ENCODE results near the gene CAPZA1. TPM values are rescaled to one million over a fixed set of nuclear protein-coding genes. Genes with fewer than 3 reads are reported as not detected.
A peak's percentile ranks its signal among the peaks of the same experiment; 100 is the strongest.

Gene CAPZA1
- total RNA-seq (100 to 1,000 TPM; 190 to 354 (median 259) TPM), polyA plus RNA-seq (100 to 1,000 TPM; 105 to 132 (median 117) TPM)
- long read RNA-seq, donor 1, transcript CAPZA1-205 (3 exons, 739 nt) = minor isoform, 7 of 87 reads
- long read RNA-seq, donor 1, transcript CAPZA1-201 (10 exons, 3,020 nt) = major isoform, 61 of 87 reads
- long read RNA-seq, donor 1, partial matches to known transcripts = 17 of 87 reads
- long read RNA-seq, donor 1, other reads (novel, unspliced or antisense) = 0 of 87 reads
- long read RNA-seq, donor 2, transcript CAPZA1-201 (10 exons, 3,020 nt) = major isoform, 37 of 39 reads
- long read RNA-seq, donor 2, partial matches to known transcripts = 0 of 39 reads
- long read RNA-seq, donor 2, other reads (novel, unspliced or antisense) = 0 of 39 reads

DNA sequence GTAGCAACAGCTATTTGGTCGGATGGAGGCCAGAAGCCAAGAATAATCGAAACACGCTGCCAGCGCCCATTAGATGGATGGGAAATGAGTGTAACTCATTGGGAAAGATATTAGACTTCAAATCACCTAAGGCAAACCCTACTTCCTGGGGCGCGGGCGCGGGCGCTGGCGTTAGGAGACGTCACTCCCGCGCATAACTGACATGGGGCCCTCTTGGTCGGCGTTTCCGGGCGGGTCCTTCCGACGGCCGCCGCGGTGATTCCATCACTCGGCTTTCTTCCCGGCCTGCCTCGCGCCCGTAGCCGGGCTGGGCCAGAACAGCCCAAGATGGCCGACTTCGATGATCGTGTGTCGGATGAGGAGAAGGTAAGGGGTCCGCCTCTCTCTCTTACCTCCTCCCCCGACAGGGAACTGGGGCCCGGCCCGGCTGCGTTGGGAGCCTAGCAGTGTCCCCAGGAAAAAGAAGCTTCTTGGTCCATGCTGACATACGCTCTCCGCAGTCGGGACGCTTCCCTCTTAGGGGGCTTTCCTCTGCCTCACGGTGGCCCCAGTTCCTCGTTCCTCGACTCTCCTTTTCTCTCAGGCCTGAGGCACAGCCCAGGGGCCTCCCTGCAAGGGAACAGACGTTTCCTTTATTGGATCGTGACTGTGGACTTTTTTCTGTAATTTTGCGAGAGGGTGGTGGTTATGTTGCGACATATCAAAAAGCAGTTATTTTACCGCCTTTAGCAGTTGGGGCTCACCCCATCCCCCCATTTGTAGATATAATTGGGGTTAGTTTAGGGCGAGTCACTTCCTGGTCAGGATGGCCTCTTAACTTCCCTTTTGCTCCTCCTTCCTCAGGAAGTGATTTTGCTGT lies at the start of gene CAPZA1:
Gene CAPZA1, plus strand, starts transcription at position 315 of the 859 bp plus-strand sequence. Its CDS starts 13 bp downstream, at position 328.
- peaks cover 40 to 70% (median 59%) of the 10 kb centered on the region in 6 donors for H3K4me1 ChIP-seq
- H3K27ac ChIP-seq = peak within 1 kb of the TSS; percentile 96 to 100 (median 99)
- no peaks in the 10 kb centered on the region for H3K27me3 ChIP-seq (replicated peaks in 1 of 7)
- DNase-seq = peak; percentile 98
- H3K36me3 ChIP-seq = peaks cover 0 to 37% (median 2%) of the 10 kb centered on the region in 6 donors
- peak within 1 kb of the TSS; percentile 72 to 92 (median 82) for H3K4me3 ChIP-seq
- no peaks in the 10 kb centered on the region for H3K9me3 ChIP-seq
- 0 to 1% (median 0%) methylated on average over 49 to 50 of the region's 50 CpGs for WGBS, 5 donors
- TF ChIP-seq, protein P1, sequence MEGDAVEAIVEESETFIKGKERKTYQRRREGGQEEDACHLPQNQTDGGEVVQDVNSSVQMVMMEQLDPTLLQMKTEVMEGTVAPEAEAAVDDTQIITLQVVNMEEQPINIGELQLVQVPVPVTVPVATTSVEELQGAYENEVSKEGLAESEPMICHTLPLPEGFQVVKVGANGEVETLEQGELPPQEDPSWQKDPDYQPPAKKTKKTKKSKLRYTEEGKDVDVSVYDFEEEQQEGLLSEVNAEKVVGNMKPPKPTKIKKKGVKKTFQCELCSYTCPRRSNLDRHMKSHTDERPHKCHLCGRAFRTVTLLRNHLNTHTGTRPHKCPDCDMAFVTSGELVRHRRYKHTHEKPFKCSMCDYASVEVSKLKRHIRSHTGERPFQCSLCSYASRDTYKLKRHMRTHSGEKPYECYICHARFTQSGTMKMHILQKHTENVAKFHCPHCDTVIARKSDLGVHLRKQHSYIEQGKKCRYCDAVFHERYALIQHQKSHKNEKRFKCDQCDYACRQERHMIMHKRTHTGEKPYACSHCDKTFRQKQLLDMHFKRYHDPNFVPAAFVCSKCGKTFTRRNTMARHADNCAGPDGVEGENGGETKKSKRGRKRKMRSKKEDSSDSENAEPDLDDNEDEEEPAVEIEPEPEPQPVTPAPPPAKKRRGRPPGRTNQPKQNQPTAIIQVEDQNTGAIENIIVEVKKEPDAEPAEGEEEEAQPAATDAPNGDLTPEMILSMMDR (IDR thresholded peaks at IDR 0.05 in 8 of 11, conservative IDR thresholded peaks at IDR 0.05 in 3 of 11) = peak in 1 of 11 experiments; percentile 3
- TF ChIP-seq POLR2AphosphoS5 (IDR thresholded peaks at IDR 0.05) (peak; percentile 96 to 98 (median 97)), POLR2A (IDR thresholded peaks at IDR 0.05) (peak; percentile 40 to 58 (median 55))
- intact Hi-C loops (cut with DNase I; ENCODE audit: low total_unique reads) = loop anchor here (10.0 kb wide), 2 partner anchors 55 to 225 kb away; partner anchors contain the start of genes CTTNBP2NL and MOV10

DNA sequence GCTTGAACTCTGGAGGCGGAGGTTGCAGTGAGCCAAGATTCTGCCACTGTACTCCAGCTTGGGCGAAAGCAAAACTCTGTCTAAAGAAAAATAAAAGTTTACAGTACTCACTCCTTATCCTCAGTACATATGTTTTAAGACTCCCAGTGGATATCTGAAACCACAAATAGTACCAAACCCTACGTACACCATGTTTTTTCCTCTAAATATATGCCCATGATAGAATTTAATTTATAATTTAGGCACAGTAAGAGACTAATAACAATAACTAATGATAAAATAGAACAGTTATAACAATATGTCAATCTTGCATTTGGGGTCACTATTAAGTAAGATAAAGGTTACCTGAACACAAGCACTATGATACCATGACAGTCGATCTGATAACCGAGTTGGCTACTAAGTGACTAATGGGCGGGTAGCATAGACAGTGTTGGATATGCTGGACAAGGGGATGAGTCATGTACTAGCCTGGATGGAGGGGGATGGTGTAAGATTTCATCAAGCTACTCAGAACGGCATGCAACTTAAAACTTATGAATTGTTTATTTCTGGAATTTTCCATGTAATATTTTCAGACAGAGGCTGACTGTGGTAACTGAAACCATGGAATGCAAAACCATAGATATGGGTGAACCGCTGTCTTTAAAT lies 44.4 kb upstream of the CAPZA1 start:
- Histone ChIP-seq H3K27me3 (replicated peaks in 1 of 7) (no peaks in the 10 kb centered on the region), H3K27ac (no peak overlapping the region), H3K4me1 (no peaks in the 10 kb centered on the region), H3K9me3 (no peaks in the 10 kb centered on the region), H3K36me3 (peaks cover 0 to 100% (median 50%) of the 10 kb centered on the region in 6 donors), H3K4me3 (no peak overlapping the region)
- intact Hi-C loops (cut with DNase I; ENCODE audit: low total_unique reads) = no loop called here
- 94 to 97% (median 96%) methylated on average over 8 of the region's 8 CpGs for WGBS, 5 donors
- DNase-seq = no peak
- TF ChIP-seq, protein P1 (IDR thresholded peaks at IDR 0.05 in 8 of 11, conservative IDR thresholded peaks at IDR 0.05 in 3 of 11) = no peak
- TF ChIP-seq POLR2AphosphoS5 (IDR thresholded peaks at IDR 0.05) (no peak), POLR2A (IDR thresholded peaks at IDR 0.05) (no peak)

DNA sequence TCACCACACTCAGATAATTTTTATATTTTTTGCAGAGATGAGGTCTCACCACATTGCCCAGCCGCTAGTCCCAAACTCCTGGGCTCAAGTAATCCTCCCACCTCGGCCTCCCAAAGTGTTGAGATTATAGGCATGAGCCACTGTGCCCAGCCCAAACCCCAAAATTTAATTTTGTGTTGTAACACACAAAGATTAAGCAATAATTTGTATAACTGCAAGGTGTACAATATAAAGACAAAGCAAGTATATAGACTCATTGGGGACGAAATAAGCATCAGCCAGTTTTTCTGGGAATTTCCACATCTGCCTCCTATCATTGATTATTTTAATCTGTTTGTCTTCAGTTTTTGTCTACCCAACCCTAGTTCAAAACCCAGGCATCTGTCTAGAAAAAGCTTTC lies 43.4 kb upstream of the CAPZA1 start:
- Histone ChIP-seq H3K27me3 (replicated peaks in 1 of 7) (no peaks in the 10 kb centered on the region), H3K4me1 (no peaks in the 10 kb centered on the region), H3K36me3 (peaks cover 0 to 100% (median 54%) of the 10 kb centered on the region in 6 donors), H3K27ac (no peak overlapping the region), H3K9me3 (no peaks in the 10 kb centered on the region), H3K4me3 (no peak overlapping the region)
- 96 to 99% (median 97%) methylated on average over 3 of the region's 3 CpGs for WGBS, 5 donors
- DNase-seq = no peak
- TF ChIP-seq, protein P1 (IDR thresholded peaks at IDR 0.05 in 8 of 11, conservative IDR thresholded peaks at IDR 0.05 in 3 of 11) = no peak
- TF ChIP-seq POLR2AphosphoS5 (IDR thresholded peaks at IDR 0.05) (no peak), POLR2A (IDR thresholded peaks at IDR 0.05) (no peak)
- intact Hi-C loops (cut with DNase I; ENCODE audit: low total_unique reads) = no loop called here
